GM19467 (cell line): ENCODE data around the gene DNAJC17.

Experiments used
- ATAC-seq: cut with Tn5 transposase; IDR thresholded peaks from one replicate; pipeline ENCODE4 v1.9.1; 2021; ENCODE audit warnings: mild to moderate bottlenecking, moderate library complexity; ENCODE audit not compliant: unreplicated experiment

The DNAJC17 gene

GRCh38 chr15:40792394-40792793 lies 14.9 kb downstream of the DNAJC17 start:
- no peak for ATAC-seq

- no peak for ATAC-seq
Measured at GRCh38 chr15:40790718-40791117, 16.6 kb downstream of the DNAJC17 start.

GRCh38 chr15:40789999-40790398 lies 17.3 kb downstream of the DNAJC17 start:
- ATAC-seq: no peak

DNA sequence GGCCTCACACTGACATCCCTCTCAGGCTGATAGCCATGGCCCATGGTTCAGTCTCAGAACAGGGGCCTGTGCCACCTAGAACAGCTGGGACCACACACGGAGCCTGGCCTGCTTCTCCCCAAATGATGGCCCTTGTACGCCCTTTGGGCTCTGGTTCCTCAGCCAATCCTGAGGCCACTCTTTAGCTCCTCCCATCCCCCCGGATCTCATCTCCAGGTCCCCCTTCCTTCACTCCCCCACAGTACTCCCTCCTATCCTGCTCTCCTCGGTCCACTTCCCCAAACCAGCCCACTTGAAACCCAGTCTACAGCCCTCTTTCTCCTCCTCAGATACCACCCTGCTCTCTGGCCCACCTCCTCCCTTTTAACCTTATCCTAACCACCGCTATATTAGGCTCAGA lies 18.2 kb downstream of the DNAJC17 start:
- no peak for ATAC-seq

DNA sequence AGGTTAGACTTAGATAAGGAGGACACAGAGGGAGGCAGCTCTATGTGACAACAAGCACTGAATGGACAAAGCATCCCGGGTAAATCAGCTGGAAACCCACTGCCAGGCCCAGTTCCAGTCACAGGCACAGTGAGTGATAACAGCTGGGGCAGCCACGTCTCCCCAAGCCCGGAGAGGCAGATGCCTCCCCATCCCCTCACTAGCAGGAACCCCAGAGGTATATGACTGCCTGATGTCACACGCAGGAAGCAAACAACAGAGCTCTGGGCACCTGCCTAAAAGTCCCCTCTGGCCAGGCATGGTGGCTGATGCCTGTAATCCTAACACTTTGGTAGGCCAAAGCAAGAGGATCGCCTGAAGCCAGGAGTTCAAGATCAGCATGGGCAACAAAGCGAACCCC lies 19.3 kb downstream of the DNAJC17 start:
- ATAC-seq: no peak

GRCh38 chr15:40787344-40787841 lies 19.9 kb downstream of the DNAJC17 start:
- ATAC-seq: no peak

DNA sequence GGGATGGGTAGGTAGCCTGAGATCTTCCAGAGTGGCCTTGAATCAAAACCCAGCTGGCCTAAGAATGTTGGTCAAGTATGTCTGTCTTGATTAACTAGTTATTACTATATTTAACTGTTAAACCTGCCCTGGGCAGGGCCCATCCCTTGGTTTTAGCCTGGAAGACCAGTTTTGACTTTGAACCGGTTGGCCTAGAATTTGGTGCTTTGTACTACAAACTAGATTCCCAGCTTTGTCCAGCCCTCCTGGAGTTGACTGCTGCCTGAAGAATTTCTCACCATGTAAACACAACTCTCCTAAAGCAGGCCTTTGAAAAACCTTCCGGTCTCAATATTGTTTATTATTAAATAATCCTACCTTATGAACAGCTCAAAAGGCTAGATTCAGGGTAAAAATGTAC lies 21.5 kb downstream of the DNAJC17 start:
- no peak for ATAC-seq

DNA sequence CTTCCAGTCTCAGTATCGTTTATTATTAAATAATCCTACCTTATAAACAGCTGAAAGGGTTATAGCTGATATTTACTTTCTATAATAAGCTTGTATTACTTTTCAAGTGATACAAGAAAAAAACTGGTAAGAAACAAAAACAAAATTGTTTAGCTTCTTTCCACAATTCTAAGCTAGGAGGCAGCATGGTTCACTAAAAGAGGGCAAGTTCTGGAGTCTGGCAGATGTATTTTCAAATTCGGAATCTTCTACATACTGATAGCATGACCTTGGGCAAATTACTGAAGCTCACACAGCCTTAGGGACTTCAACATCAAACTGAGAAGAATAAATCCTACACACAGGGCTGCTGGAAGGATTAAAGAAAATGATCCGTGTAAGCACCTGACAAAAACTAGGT lies 22.1 kb downstream of the DNAJC17 start:
- ATAC-seq: no peak

DNA sequence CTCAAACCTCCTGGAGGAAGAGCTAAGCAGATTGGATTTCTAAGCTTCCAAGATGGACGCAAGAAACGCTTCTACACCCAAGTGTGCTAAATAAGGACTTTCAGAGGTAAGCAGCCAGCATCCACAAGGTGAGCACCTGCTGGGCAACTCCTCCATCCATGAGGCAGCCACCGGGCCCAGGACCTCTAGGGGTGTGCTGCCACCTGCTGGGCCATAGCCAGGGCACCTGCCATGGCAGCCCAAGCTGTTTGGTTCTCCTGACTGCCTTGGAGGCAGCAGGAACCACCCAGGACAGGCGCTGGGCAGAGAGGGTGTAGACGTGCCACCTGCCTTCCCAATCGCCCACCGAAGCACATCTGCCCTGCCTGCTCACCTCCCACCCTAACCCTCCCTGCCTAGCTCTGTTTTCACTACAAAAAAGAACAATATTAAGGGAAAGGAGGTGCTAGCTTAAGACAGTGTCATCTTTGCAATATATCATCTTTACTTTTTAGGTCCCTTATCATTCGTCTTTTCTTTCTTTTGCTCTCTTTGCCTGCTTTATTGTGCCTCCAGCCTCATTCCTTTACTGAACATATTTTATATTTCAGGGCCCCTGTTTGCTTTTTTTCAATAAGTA lies 24.6 kb downstream of the DNAJC17 start:
- ATAC-seq: peak; percentile 81

- no peak for ATAC-seq
Measured at GRCh38 chr15:40776537-40777141, 30.6 kb downstream of the DNAJC17 start.

DNA sequence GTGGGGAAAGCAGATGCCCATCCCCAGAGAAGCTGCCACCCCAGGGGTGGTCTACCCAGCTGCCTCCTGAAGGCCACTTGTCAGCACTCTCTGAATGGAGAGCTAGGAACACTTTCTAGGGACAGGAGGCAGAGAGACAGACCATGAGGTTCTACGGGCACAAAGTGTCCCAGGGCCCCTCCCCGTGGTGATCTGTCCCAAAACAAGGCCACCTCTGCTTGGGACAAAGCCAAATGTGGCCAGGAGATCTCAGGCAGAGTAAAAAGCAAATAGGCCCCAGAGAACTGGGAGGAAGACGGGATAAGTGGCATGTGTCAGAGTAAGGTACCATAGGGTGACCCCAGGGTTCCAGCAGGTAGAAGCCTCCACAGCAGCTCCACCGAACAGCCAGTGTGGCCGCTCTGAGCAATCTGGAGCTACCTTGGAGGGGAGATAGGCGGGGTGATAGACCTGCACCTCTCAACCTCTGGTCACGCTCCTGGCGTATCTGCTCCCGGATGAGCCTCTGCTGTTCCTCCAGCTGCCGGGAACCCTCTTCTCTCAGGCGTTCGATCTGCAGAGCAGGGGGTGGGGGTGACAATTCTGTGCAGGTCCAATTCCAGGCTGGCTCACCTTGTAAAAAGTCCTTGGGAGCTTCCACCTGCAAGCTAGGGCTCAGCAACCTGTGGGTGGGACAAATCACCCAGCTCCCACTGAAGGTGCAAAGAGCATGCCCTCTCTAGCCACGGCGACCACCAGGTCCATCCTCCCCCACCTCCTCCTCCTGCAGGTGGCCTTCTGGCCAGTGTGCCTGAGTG lies 31.3 kb downstream of the DNAJC17 start:
- no peak for ATAC-seq

DNA sequence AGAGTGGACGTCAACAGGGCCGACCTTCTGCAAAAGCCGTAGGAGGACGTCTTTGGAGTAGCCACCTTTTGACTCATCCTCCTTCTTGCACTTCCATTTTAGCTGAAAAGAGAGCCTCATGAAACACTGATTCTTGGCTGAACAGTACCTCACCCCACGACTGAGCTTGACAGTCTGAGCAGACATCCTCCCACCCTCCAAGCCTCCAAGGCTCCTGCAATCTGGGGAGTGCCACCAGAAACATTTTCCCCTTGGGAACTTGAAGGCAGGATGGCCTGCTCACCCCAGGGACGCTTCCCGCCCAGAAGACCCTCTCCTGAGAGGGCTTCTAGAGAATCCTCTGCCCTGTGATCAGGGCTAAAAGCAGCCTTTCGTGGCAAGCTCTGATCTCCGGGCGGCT lies 32.3 kb downstream of the DNAJC17 start:
- no peak for ATAC-seq

GRCh38 chr15:40773902-40774301 lies 33.4 kb downstream of the DNAJC17 start:
- no peak for ATAC-seq

DNA sequence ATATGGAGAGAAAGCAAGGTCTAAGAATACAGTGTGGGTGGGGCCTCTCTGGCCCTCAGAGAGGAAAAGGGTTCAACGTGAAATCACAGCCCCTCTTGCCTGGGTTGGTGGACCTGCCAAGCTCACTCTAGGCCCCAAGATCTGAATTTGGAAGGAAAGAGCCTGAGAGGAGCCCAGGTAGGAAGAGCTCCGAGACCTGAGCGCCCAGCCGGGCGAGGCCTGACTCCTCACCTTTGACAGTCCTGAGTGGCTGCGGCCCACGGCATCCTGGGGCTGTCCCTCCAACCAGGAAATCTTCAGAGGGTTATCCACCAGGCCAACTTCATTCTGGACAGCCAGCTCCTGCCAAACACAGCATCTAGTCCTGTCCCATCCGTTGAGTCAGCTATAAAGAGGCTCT lies 33.8 kb downstream of the DNAJC17 start:
- no peak for ATAC-seq

DNA sequence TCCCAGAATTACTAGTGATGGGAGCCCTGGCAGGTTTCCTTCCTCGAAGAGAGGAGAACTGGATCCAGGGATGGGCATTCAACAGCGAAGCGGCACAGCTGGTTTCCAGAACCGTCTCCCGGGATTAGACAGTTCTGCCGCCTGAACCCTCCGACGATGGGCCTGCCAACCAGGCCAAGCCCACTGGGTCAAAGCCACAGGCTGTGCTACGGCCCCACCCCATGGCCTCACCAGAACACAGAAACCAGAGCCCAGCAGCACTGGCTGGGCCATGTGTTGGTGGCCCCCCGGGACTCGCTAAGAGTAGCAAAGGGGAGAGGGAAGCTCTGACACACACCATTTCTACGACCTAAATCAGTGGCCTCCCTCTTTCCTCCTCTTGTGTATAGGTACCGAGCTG lies 35.3 kb downstream of the DNAJC17 start:
- ATAC-seq: no peak

GRCh38 chr15:40771242-40771641 lies 36.0 kb downstream of the DNAJC17 start:
- ATAC-seq: no peak

DNA sequence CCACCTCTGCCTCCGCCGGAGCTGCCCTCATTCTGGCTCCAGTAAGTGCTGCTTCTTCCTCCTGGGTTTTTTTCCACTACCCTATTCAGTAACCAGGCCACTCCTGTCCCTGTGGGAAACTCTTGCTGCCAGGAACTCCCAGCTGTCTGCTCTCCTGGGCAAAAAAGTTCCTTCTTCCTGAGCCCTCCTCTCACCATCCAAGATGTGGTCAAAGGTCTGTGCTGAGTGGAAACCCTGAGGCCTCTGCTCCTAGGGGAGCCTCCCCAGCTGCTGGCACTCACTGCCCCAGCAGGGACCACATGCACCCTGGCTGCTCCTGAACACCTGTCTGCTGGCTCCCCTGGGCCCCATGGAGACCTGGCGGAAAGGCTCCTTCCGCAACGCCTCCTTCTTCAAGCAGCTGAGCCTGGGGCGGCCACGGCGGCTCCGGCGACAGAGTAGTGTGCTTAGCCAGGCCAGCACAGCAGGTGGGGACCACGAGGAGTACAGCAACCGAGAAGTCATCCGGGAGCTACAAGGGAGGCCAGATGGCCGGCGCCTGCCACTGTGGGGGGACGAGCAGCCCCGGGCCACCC lies 37.0 kb downstream of the DNAJC17 start:
- no peak for ATAC-seq

DNA sequence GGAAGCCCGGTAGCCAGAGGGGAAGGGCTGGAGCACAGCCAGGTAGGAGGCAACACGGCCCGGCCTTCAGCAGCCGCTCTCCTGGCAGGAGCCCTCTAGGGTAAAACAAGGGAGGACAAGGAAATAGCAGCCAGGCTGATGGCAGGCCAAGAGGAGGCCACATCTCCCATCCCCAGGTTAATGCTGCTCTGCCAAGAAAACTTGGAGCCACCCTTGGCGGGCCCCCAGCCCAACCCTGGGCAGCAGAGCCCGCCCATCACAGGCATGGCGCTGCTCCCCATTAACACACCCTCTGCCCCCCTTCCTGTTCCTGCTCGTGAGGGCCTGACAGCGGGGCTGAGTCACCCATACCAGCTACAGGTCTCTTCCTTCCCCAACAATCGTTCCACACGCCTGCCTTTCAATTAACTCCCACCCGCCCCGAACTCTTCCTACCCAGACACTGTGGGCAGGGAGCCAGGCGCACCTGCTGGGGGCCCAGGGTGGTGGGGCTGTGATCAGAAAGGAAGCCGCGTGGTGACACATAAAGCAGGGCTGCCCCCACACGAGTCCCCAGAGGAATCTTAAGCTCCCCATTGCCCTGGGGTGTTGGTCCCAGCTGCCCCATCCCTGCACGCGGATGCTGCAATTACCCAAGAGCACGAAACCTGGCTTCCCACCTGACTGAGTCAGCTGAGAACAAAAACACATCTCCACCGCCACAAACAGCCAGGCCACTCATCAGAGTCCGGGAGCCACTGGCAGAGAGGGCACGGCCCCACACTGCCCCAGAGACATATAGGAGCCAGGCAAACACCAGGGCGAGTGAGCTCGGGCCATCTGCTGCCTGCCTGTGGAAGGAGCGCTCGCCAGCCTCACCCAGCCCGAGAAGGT lies 37.8 kb downstream of the DNAJC17 start, which contains the start of gene C15orf62:
Gene C15orf62 (plus strand): TSS at position 707 of the 873 bp plus-strand sequence. CDS start 516 bp downstream, outside the sequence.
- peak; percentile 41 for ATAC-seq

DNA sequence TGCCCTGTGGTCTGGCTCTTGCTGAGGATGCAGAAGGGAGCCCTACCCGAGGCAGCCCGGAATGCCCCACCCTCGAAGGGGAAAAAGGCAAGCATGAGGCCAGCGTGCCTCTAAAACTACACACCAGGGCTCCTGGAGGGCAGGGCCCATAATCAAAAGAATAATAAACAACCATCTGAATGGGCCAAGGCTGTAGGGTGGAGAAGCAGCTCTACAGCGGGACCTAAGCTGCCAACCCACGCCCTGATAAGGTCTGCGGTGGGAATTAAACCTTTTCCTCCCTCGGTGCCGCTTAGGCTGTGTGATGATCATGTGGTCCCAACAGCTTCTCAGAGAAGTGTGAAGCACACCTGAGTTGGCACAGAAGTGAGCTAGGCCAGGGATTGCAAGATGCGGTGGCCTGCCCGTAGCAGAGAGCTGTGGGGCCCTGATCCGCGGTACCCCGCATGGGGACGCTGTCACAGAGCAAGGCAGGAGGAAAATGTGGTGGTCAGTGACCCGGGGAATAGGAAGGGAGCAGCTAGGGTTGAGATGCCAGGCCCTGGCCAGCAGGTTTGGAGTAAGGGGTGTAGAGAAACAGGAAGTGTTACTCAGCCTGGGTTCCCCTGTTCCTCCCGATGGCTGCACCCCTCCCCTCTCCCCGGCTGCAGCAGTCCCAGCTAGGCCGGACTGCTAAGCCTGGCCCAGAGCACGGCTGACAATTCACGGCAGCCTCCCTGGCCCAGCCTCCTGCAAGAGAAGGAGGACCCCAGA lies 38.6 kb downstream of the DNAJC17 start:
- ATAC-seq: no peak
